ENCODE data around the gene TOP1.
"Not testable (repeated sequence)": the region's sequence is repeated elsewhere in the genome, so short reads cannot be mapped to it uniquely, and the experiment has no call there.

TOP1 gene

DNA sequence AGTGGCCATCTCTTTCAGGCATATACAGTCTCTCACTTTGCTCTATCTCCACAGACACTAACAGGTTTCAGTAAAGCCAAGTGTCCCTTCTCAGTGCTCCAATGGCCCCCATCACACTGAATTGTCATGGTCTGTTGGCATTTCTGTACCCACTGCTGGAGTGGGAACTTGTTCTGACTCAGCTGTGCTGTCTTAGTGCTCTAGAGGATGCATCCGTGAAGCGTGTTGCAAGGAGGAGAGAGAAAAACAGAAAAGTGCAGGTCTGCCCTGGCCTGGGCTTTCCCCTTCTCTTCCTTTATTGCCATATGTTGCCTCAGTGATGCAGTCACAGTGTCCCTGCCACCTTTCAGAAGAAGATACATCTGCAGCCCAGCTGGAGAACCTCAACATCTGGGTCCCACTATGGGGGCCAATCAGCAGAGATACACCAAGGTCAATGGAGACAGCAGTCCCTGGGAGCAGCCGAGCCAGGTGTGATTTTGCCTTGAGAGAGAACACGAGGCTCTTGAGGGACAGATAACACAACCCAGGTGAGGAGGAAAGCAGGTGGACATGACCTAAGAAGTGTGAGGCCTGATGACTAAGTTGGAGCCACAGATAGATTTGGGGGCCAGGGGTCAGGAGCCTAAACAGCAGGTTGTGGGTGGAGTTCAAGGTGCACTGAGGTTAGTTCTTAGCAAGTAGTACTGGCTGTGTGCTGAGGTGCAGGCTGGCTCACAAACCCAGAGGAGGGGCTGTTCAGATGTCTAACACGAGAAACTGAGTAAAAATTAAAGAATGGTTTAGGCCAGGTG is 103.2 kb downstream of the TOP1 start:
- DNase-seq (ENCODE audit: low read depth): no peak

- not testable (repeated sequence) for DNase-seq (ENCODE audit: low read depth)
Measured at GRCh38 chr20:41132388-41132775, 103.8 kb downstream of the TOP1 start.

DNA sequence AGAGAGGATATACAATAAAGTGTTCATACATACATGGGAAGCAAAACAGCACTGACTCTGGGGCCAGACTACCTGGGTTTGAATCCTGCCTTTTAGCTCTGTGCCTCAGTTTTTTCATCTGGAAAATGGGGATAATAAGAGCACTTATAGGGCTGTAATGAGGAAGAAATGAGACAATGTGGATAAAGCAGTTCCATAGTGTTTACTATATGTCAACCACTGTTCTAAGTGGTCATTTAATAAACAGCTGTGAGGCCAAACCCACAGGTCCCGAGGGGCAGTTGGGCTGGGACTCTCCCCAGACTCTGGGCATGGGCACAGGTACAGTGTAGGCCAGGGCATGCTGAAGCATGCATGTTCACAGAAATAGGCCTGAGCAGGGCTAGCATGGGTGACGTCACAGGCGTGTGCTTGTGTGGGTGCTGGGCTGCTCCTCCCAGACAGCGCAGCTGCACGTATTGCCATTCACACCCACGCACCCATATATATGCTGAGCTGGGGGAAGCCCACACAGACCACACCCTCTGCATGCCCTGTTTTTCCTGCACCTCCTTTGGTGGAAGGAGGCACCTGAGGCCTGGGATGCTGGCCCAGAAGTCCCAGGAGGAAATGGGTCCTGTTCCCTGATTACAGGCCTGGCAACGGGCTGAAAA is 105.2 kb downstream of the TOP1 start:
- DNase-seq (ENCODE audit: low read depth): no peak

GRCh38 chr20:41134362-41135186 is 106.0 kb downstream of the TOP1 start:
- DNase-seq (ENCODE audit: low read depth): no peak

- peak; percentile 55 for DNase-seq (ENCODE audit: low read depth)
Measured at GRCh38 chr20:41135187-41135887, 106.7 kb downstream of the TOP1 start.

- no peak for DNase-seq (ENCODE audit: low read depth)
Measured at GRCh38 chr20:41135888-41136679, 107.5 kb downstream of the TOP1 start.

DNA sequence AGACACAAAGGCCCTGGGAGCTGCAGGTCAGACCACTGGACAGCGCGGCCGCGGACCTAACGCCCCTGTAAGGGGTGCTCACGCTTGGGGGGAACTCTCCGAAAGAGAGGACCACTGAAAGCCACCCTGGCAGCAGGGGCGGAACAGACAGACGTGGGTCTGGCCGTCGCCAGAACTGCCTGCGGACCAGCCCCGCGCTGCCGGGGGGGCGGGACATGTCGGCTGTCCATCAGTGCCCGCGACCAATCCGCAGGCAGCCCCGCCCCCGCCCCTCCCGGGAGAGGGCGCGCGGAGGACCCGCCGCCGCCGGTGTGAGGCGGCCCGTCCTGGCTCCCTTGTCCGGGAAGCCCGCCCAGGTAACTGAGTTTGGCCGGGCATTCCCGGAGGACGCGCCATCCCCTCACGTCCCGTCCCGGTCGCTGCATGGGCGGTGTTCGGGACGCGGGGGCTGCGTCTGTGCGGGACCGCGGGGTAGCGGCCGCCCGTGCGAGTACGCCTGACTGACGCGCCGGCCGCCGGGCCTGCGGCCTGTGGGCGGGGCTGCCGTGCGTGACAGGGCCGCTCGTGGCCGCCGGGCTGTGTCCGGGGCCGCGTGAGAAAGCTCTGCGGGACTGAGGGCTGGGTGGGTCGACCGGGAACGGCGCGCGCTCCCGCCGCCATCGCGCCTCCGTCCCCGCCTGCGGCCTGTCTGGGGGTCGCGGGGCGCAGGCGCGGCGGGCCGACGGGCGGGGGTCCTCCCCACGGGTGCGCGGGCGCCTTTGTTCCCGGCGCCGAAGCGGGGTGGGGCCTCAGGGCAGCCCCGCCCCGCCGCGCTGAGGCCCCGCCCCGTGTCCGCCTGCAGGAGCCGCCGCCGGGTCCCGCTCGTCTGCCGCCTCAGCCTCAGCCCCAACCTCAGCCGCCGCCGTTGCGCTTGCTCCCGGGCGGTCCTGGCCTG is 108.3 kb downstream of the TOP1 start, which contains the start of gene PLCG1:
Gene PLCG1, plus strand, starts transcription at position 864 of the 934 bp plus-strand sequence. CDS start 99 bp downstream, outside the sequence.
- DNase-seq (ENCODE audit: low read depth): peak; percentile 78

GRCh38 chr20:41137614-41138474 is 109.2 kb downstream of the TOP1 start:
- peak; percentile 45 for DNase-seq (ENCODE audit: low read depth)

GRCh38 chr20:41138475-41139226 is 110.0 kb downstream of the TOP1 start:
- DNase-seq (ENCODE audit: low read depth): no peak

DNA sequence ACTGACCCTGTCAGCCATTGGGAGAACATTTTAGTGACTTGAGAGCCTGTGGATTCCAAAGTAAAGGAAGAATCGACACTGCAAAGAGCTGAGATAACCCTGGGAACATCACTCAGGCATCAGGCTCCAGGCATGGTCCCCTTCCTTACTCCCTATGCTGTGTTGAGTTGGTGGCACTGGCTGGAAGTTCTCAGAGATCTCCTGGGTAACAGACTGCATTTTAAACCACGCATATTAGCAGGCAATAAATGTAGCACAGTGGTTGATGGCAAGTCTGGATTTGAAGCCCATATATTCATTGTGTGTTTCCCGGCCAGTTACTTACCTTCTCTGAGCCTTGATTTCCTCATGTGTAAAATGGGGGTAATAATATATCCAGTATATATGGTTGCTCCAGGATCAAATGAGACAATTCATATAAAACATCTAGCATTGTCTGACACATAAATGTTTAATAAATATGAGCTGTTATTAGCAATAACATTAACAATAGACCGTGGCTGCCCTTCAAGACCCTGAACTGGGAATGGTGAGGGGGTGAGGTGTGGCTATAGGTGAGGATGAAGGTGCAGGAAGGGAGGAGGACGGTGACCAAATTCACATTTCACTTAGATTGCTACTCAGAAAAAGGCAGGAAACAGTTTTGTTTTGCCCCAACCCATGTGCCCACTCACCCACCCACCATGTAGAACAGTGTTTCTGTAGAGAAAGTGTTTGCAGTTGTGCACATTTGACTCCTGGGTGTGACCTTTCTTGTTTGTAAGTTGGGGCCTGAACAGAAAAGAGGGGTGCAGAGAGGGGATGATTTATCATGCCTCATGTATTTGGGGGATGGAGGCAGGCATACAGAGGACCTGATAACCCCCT is 110.8 kb downstream of the TOP1 start:
- no peak for DNase-seq (ENCODE audit: low read depth)

GRCh38 chr20:41140226-41141133 is 111.9 kb downstream of the TOP1 start:
- DNase-seq (ENCODE audit: low read depth): no peak

DNA sequence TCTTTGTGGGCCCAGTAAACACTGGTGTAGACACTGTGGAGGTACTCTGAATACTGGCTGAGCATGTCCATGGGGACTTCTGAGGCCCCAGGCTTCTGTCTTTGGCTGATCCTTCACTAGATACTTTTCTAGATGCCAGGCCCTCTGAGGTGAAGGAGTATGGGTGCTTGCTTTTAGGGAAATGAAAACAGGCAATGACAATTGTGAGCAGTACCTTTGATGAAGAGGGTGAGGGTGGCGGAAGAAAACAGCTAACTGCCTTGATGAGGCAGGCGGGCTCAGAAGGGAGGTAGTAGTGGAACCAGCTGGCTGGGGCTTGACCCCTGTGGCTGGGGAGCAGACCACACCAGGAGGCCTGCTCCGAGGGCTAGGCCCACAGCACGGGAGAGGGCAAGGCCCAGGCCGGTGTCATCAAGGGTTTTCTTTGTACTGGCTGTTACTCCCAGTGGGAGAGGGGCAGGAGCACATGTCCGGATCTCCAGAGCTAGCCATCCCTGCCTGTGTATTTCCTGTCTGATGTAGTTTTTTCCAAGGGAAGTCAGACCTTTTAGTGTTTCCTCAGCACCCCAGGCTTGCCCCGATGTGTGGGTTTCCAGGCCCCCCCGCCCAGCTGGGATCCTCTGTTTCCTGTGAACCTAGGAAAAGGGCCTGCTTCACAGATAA is 112.7 kb downstream of the TOP1 start:
- no peak for DNase-seq (ENCODE audit: low read depth)

- no peak for DNase-seq (ENCODE audit: low read depth)
Measured at GRCh38 chr20:41142245-41142644, 113.6 kb downstream of the TOP1 start.

DNA sequence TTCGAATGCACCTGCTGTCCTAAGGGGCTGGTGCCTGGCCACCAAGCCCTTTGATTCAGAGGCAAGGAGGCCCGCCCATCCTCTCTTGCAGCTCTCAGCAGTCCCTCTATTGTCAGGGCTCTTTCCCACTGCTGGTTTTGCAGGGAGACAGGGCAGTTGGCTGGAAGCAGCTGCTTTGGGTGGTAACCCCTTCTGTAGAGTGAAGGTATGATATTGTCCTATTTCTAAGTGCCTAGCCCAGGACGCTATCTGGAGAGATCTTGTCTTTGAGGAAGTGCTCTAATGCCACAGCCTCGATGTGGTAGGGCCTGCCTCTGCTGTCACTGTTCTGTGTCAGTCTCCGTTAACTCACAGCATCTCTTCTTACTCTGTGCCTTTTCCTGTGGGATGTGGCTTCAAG is 114.3 kb downstream of the TOP1 start:
- no peak for DNase-seq (ENCODE audit: low read depth)

DNA sequence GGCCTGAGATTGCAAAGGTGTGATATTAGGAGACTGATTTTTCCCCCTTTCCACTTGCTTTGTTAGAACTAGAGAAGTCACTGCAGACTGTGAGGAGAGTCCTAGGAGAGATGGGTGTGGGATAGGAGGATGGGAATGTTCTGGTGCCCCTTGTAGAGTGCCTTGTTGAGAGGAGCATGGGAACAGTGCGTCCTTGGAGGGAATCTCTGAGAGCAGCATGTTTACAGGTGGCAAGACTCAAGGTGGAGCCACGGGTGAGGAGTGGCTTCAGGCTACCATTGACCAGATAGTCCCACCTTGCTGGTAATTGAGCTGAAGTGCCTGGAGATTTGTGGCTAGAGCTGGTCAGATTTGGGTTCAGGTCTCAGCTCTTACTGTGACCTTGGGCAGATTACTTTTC is 114.7 kb downstream of the TOP1 start:
- no peak for DNase-seq (ENCODE audit: low read depth)

- no peak for DNase-seq (ENCODE audit: low read depth)
Measured at GRCh38 chr20:41145317-41145716, 116.7 kb downstream of the TOP1 start.

Data from activated T-cell treated with anti-CD3 and anti-CD28 coated beads for 1 hour (primary cell).